Loucy (cell line): ENCODE measurements around the gene TBX15.

Experiments
- EZH2phosphoT487 ChIP-seq: fragments of 200-600 bp; IDR thresholded peaks from 2 replicates; pipeline ENCODE4 v1.6.1; 2018; ENCODE audit warnings: antibody characterized with exemption, mild to moderate bottlenecking, moderate library complexity, borderline replicate concordance
- TF ChIP-seq, protein P1 (sequence below): fragments of 200-600 bp; sonication (generic); conservative IDR thresholded peaks from 2 replicates; pipeline ENCODE4 v1.5.1; 2014; ENCODE audit warnings: mild to moderate bottlenecking, antibody characterized with exemption, low read length

DNA sequence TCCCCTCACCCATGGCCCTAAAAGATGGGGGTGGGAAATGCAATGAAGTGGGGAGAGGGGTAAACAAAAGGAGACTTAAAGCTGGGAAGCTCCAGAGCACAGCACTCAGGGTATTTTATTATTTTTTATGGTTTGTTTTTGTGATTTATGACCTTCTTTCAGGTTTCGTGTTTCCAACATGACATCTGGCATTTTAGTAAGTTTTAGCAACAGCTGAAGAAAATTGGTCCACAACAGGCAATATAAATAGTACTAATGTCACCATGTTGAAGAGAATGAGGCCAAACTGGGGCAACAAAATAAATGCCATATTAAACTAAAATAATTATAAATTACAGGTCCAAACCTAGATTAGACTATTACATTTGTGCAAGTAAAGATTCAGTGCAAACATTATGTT, 56.3 kb downstream of the TBX15 start:
- TF ChIP-seq, protein P1, sequence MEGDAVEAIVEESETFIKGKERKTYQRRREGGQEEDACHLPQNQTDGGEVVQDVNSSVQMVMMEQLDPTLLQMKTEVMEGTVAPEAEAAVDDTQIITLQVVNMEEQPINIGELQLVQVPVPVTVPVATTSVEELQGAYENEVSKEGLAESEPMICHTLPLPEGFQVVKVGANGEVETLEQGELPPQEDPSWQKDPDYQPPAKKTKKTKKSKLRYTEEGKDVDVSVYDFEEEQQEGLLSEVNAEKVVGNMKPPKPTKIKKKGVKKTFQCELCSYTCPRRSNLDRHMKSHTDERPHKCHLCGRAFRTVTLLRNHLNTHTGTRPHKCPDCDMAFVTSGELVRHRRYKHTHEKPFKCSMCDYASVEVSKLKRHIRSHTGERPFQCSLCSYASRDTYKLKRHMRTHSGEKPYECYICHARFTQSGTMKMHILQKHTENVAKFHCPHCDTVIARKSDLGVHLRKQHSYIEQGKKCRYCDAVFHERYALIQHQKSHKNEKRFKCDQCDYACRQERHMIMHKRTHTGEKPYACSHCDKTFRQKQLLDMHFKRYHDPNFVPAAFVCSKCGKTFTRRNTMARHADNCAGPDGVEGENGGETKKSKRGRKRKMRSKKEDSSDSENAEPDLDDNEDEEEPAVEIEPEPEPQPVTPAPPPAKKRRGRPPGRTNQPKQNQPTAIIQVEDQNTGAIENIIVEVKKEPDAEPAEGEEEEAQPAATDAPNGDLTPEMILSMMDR, result no peak
- TF ChIP-seq EZH2phosphoT487, result no peak
